Stimulated activated CD4-positive, alpha-beta T cell treated with anti-CD3 and anti-CD28 coated beads, Interleukin-4, amount 100 ng/mL, for 4 hours (primary cell): ENCODE measurements around the gene ABCE1.
"Not testable (repeated sequence)": the region's sequence is repeated elsewhere in the genome, so short reads cannot be mapped to it uniquely, and the experiment has no call there.

Source experiments
- DNase-seq, 2 experiments: peaks; one replicate each; pipeline ENCODE4 v3.0.0-alpha.2; 2020

Gene ABCE1

DNA sequence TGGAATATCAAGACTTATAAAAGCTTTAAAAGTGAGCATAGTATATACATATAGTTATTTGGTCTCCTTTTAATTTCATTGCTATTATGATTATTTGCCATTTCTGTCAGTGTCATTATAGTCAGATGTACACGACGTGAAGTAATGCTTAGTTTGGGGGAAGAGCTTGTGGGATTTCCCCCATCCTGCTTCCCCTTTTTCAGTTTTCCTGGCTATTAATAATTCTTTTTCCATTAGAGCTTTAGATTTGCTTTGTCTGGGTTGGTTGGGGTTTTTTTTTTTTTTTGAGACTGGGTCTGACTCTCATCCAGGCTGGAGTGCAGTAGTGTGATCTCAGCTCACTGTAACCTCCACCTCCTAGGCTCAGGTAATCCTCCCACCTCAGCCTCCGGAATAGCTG, 5.4 kb downstream of the ABCE1 start:
- DNase-seq = no peak

DNA sequence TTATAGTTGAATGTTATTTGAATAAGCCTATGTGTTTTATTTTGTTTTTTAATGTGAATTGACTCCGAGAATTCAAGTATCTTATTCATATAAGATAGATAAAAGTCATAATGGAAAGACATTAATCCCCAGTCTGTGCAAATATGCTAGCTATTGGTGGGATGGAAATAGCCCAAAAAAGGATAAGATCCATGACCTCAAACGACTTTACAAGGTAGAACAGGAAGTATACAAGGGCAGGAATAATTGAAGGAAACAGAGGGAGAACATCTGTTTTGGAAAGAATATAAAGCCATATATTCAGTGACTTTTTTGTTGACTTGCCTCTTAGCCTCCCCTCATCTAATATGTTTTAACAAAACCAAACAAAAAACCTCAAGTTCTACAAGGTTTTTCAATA, 9.0 kb downstream of the ABCE1 start:
- no peak for DNase-seq

DNA sequence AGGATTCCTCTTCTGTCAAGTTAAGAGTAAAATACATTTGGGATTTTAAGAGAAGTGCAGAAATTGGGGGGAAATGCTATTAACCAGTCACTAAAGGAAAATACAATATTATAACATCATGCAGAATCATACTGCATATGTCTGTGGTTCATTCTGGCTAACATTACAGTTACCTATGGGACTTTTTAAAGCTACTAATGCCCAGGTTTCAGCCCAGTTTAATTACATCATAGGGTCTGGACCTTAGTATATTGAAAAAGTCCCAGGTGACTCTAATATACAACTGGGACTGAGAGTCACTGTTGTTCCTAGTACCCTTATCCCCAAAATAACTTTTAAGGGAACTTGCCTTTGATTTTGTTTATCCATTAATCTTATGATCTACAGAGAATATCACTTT, 10.0 kb downstream of the ABCE1 start:
- DNase-seq = no peak

DNA sequence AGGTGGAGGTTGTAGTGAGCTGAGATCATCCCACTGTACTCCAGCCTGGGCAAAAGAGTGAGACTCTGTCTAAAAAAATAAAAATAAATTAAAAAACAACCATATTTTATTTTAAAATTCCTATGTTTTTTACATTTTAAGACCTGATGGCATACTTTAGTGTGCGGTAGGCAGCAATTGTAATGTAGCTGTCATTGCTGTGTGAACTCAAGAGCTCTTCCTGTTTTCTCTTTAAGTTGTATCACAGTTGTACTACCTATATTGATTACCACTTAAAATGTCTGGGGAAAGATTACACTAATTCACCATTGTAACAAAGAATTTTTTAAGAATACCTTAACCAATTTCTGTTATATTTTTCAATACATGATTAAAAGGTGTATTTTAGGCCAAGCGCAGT, 27.3 kb downstream of the ABCE1 start:
- no peak for DNase-seq

DNA sequence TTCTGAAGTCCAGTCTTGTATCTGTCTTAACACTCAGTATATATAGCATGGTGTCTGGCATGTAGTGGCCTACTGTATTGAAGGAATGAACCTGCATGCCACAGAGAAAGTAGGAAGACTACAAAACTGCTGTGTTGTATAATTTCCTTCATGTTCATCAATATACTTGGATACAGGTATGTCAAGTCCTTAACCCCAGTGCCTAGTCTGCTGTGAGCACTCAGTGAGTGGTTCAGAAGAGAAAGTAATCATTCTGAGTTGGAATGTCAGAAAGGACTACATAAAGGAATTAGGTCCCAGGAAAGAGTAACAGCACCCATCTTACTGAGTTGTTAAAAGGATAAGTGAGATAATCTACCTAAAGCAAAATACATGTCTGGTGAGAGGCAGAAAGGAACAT, 32.0 kb downstream of the ABCE1 start:
- no peak for DNase-seq

DNA sequence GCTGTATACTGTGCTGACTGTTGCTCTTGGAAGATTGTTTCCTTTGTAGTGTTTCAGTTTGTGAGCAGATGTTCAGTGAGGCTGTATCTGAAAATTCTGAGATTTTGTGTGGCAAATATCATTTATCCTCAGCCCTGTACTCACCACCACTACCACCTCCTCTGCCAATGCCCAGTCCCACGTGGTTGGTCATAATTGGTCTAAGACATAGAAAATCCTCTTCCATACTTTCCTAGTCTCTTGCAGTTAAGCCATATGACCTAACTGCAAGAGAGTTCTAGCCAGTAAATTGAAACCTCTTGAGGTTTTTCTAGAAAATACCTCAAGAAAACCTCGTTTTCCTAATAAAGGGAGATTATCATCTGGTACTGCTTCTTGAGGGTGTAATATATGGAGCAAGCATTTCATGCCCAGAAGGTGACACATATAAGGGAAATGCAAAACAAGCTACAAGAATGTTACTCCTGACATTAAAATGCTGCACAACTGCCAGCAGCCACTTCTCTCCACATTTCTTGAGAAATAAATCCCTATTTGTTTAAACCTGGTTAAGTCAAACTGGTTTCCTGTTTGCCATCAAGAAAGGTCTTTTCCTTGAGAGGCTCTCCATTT, 32.8 kb downstream of the ABCE1 start:
- no peak for DNase-seq

DNA sequence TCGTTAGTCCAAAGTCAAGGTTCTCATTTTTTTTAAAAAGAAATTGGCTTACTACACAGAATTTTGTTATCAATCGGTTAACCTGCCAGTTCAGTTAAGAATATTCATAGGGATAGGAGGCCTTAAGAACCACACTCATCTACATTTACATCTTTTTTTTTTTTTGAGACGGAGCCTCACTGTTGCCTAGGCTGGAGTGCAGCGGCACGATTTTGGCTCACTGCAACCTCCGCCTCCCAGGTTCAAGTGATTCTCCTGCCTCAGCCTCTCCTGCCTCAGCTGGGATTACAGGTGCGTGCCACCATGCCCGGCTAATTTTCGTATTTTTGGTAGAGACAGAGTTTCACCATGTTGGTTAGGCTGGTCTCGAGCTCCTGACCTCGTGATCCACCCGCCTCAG, 33.7 kb downstream of the ABCE1 start:
- no peak for DNase-seq

DNA sequence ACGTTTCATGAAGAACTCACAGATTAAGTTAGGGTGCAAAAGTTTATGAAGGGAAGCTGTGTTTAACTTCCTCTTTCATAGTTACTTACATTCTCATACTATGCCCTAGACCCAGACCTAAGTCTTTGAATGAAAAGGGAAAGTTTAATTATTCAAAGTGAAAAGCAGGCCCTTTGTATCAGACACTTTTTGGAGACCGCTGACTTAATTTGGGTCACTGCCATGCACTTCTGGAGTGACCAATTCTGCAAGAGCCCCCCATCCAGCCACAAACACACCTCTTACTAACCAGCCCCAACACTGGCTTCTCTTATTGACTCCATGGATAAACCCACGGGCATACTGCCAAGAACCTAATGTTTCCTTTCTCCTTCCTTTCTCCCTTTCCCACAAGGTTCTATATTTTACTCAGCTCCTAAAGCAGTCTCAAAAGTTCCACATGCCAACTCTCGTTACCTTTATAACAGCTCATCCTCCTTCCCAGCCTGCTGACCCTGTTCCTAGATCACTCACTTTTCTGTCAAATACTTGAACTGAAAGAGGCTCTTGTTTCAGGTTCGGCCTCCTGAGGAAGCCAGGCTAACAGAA, 34.5 kb downstream of the ABCE1 start:
- no peak for DNase-seq

DNA sequence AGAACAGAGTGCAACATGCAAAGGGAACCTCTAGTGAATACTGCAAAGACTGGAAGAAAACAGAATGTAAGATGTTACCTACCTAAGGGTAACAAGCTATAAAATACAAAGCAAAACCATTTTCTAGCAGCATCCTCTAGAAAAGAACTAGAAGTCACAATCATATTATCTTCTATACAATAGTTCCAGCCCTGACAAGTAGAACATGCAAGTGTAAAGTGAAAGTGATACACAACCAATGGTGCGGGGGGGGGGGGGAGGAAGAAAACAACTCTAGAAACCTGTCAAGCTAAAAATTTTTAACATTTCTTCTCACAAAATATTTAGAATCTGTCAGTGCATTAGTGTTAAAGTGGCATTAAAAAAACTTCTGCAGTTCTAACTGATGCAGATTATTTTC, 38.1 kb downstream of the ABCE1 start:
- DNase-seq = not testable (repeated sequence)

DNA sequence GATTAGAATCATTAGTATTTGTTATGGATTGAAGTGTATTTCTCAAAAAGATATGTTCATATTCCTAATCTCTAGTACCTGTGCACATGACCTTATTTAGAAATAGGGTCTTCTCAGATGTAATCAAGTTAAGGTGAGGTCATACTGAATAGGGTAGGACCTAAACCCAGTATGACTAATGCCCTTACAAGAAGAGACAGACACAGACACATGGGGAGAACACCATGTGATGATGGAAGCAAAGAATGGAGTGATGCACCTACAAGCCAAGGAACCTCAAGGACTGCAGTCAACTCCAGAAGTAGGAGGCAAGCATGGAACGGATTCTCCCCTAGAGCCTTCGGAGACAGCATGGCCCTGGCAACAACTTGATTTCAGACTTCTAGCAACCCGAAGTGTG, 50.9 kb downstream of the ABCE1 start:
- no peak for DNase-seq

DNA sequence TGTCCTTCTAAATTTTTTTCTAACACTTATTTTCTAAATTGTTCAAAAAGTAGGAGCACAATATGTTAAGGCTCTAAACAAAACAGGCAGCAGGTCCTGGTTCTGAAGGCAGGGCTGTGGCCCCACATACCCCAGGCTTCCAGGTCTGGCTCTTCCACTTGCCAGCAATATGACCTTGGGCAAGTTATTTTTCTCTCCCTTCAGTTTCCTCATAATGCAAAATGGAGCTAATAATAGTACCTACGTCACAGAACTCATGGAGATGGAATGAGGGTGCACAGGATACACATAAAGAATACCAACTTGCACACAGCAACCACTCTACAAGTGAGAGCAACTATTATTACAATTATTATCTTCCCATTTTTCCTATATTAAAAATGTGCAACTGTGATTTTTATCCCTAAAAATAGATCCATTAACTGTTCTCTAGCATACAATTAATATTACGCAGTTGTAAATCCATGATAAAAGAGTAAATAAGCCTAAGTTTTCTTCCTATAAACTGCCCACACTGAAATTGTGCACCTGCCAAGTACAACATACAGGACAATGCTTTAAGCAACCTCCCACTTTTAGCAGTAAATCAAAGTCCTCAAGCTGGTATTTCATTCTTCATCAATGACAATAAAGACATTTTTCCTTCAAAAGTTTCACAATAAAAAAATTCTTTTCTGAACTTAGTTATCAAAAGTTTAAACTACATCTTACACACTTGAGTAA, 55.2 kb downstream of the ABCE1 start:
- DNase-seq = no peak

DNA sequence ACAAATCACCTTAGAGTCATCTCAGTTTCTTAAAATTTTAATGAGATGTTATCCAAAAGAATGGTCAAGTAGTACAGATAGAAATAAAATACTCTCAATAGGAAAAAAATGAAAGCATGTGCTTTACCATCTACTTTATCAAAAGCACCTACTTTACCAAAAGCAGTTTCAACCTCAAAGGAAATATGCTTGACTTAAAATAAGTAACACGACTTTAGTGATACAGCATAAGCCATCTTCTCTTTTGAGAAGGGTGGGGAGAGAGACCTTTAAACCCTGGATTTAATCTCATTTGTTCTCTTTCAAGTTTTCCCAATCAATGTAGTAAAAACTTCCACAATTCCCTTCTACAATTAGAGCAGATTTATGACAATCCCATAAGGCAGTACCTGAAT, 55.8 kb downstream of the ABCE1 start:
- no peak for DNase-seq

DNA sequence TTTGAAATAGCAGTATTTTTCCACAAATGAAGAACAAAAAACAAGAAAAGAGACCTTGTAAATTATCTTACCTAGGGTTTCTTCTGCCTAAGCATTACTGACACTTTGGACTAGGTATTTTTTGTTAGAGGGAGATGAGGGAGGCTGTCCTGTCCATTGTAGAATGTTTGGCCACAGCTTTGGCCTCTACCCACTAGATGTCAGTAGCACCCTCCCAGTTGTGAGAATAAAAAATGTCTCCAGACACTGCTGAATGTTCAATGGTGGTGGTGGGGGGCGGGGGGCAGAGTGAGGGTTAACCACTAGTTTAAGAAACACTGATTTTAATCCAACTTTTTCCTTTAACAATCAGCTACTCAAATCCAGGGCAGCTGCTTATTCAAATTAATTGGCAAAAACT, 56.5 kb downstream of the ABCE1 start:
- no peak for DNase-seq

DNA sequence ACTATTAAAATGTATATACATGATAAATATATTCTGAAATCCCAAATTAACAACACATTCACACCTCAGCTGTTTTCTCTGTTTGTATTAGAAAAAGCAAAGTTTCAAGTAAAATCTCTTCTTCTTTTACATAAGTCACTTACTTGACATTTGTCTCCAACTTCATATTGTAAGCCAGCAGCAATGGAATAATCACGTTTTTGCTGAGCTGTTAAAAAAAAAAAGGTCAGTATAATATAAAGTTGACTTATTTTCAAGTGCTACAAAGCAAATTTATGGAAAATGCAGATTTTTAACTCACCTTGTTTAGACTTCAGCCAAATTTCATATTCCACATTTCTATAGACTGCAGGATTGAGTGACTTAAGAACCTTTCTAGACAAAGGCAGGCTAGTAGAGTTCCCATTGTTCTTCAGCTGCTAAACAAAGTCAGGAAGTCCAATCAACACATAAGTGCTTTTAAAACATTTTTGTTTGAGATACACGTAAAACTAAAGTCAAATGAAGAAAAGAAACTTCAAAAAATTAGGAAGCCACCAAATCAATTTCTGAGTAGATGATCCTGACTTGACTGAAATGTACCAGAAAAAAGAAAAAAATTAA, 57.3 kb downstream of the ABCE1 start:
- DNase-seq = no peak

DNA sequence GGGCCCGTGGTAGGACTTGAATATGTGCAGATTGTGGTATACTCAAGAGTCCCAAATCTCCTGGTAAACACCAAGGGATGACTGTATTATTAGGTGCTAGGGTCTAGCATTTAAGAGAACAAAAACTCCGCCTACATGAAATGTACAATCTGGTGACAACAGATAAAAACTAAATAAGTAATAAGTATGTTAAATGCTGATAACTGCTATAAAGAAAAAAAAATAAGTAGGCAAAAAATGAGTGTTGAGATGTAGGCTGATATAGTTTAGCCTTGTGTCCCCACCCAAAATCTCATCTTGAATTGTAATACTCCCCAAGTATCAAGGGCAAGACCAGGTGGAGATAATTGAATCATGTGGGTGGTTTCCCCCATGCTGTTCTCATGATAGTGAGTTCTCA, 58.9 kb downstream of the ABCE1 start:
- no peak for DNase-seq

DNA sequence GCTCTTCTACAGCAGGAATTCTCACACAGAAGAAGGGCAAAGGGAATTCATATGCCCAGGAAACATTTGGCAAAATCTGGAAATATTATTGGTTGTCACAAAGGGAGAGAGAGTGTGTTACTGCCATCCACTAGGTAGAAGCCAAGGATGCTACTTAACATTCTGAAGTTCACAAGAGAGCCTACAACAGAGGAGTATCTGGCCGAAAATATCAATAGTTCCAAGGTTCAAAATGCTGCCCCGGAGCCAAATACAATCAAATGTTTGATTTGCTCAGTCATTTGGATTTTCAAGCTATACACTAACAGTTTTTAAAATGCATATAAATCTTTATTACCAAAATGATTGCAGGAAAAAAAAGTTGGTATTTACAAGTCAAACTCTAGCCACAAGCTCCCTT, 63.4 kb downstream of the ABCE1 start:
- no peak for DNase-seq

DNA sequence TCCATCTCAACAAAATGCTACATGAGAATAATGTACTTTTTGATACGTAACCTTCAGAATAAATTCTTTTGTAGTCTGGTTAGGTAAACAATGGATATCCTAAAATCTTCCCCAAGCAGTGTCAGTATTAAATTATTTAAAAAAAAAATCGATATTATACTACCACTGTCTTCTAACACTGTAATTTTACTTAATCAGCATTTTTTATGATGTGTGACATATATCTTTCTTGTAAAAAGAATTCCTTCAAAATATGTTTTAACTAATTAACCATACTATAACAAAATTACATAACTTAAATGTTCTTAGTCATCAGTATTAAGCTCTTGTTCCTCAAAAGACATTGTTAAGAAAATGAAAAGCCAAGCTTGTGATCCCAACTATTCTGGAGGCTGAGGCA, 69.8 kb downstream of the ABCE1 start:
- no peak for DNase-seq

DNA sequence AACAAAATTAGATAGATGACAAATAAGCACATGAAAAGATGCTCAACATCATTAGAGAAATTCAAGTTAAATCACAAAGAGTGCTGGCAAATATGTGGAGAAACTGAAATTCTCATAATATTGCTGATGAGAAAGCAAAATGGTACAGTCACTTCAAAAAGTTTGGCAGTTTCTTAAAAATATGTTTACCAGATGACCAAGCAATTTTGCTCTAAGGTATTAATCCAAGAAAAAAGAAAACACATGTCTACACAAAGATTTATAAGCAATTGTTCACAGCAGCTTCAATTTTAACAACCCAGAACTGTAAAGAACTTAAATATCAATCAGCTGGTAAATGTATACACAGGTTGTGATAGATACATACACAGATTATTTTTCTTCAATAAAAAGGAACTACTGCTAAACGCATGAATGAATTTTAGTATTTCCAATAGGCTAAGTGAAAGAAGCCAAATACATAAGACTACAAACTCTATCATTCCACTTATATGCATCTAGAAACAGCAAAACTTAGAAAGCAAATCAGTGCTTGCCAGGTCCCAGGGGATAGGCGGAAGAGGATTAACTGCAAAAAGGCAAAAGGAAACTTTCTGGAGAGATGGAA, 70.6 kb downstream of the ABCE1 start:
- DNase-seq = no peak

DNA sequence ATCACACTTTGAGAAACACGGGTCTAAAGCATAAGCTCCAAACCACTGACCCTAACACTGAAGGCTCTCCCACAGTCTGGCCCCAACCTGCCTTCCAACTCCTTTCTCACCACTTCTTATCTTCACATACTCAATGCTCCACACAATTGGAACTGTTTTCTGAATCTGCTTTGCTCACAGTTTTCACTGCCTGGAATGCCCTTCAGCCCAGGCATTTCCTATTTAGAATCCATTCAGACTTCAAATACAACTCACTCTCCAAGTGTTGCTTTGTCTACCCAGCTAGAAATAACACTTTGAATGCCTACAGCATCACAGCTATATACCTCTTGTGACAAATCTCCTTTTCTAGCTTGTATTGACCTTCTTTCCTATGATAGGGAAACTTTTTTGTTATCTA, 72.1 kb downstream of the ABCE1 start:
- no peak for DNase-seq

DNA sequence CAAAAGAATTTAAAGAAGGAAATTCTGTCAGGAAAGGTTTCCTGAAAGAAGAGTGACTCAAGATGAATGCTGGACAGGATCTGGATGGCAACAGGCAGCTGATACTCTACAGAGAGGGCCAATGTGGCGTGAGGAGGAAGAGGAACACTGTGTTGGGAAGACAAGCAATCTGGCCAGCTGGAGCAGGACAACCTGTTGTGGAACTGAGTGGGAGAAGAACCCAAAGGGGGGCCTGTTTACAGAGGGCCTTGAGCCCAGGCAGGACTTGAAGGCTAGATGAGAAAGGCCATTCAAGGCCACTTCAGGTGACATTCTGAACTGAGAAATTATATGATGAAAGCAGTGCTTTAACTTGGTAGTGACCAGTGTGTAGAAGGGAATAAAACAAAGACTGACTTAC, 73.8 kb downstream of the ABCE1 start:
- no peak for DNase-seq

DNA sequence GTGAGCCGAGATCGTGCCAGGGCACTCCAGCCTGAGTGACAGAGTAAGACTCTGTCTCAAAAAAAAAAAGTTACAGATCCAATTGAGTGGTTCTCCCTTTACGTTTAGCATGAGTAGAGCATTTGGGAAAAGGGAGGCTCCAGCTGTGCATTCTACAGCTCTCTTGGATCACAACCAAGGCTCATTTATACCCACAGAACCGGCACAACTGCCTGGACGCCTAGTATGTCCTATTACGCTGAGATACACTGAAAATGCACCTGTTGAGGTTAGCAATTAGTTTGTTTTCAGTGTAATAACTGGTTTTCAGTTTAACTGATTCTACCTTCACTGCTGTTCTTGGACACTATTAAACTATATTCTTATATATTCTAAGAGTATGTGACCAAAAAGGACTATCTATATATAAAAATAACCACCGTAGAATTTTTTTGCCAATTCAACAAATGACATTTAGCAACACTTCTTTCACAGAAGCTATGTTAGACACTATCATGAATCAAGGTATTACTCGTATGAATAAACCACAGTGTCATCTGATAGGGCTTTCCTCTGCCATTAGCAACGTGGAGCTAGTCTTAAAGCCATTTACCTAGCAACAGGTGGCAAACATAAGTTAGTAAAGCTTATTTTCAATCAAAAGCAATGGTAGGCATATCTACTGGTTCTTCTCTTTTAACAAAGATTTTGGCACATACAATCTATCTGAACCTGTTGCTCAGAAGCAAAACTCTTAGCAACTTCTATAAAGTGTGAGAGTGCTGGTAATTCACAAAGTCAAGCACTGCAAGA, 78.7 kb downstream of the ABCE1 start:
- DNase-seq = no peak

DNA sequence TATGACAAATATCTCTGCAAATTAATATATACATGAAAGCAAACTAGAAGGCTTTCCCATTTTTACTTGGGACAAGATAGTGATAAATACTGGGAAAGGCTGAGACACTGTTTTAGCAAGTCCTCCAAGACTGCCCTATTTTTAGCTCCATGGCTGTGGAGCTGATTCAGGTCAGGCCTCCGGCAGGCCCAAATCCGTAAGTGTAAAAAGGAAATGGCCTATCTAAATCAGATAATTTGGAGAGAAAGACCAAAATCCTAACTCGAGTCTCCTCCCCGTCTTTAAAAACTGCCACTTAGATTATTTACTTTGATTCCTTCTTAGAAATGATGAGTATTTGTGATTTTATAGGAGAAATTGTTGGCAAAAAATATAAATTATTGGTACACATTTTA, 79.4 kb downstream of the ABCE1 start:
- DNase-seq = no peak

DNA sequence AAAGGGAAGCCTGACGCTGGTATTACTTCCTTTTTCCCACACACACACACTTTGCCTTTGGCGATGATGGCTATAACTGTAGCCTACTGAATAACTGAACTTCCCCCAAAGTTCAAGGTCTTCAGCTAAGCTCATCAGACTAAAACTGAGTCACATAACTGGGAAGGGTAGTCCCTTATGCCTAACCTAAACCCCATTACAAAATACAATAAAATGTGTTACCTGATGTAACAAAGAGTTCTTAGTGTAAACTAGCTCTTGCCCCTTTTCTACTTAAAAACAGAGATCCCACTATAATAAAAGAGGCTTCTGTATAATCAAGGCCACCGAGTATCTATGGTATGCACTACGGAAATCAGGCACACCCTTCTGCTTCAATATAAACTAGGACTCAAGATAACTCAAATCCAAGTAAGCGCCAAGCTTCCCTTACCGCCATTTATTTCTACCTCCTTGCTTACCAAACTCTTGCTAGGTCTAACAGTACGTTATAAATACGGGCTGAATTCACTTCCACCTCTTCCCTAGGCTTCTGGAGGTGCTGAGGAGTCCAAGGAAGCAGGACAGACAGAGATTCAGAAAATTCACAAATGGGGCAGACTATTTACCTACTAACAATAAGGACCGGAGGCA, 79.9 kb downstream of the ABCE1 start:
- DNase-seq = no peak
